Activated T-cell treated with anti-CD3 and anti-CD28 coated beads for 24 hours (primary cell): ENCODE results near the gene TBC1D17.

Experiments used
- DNase-seq: peaks from one replicate; pipeline ENCODE4 v3.0.0-alpha.2; 2020; ENCODE audit warnings: low read depth

TBC1D17 gene

DNA sequence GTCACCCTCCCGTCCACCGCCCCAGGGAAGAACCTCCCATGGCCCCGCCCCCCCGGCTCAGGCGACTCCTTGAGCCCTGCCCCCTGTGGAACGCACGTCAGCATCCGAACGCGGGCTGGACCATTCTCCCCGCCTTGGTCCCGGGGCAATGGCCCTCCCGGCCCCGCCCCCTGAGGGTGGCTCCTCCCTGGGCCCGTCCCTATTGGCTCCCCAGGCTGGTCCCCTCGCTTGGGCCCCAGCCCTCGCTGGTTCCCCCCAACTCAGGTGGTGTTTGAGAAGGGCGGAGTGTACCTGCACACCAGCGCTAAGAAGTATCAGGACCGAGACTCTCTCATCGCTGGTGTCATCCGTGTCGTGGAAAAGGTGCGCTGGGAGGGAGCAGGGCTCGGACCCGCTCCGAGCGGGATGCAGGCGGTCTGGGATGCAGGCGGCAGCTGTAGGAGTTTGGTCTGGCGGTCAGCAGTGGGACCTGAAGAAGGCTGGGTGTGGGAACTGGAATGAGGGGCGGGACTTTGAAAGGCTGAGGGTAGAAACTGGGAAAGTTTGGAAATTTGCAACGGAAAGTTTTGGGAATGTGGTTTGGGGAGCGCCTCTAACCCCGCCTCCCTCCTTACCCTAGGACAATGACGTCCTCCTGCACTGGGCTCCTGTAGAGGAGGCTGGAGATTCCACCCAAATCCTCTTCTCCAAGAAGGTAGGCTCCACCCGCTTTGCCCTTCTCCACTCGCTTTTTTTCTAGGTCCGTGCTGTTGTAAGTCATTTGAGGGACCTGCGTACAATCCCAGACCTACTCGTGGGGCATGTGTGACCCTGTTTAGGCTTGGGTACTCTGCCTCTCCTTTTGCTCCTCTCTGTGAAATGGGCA, 609 bp downstream of the TBC1D17 start:
- DNase-seq: peak; percentile 97

DNA sequence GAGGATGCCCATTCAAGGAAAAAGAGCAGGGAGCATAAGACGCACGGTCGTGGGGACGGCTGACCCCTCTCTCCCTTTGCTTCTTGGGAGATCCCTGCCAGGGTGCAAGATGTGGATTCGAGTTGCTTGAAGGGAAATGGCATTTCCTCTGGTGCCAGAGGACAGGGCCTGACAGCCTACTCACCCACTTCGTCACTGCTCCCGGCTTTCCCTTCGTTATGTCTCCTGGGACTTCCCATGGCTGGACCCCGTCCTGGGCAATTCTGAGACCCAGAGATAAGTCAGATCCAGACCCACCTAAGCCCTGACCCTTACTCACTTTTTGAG, 1.2 kb downstream of the TBC1D17 start:
- DNase-seq: no peak

DNA sequence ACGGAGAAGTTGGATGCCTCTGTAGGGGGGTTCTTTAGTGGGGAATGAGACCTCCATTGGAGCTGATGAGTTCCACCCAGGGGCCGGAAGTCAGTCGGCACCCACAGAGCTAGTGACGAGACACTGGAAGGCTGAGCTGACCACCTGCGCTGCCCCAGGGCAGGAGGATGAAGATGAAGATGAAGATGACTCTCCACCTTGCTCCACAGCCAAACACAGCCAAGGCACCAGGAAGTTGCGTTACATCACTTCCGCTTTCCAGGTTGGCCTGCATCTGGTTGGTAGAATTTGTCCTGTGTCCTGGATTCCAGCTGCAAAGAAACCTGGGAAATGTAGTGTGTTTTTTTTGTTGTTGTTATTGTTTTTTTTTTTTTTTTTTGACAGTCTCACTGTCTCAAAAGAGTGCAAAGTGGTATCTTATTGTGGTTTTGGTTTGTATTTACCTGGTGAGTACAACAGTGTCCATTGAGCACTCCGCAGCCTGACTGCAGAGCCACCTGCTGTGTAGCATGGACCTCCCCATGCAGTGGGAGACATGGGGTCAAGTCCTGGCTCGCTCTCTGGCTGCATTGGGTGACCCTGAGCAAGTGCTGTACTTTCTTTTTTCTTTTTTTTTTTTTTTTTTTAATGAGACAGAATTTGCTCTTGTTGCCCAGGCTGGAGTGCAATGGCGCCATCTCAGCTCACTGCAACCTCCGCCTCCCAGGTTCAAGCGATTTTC, 1.9 kb downstream of the TBC1D17 start:
- DNase-seq: no peak

DNA sequence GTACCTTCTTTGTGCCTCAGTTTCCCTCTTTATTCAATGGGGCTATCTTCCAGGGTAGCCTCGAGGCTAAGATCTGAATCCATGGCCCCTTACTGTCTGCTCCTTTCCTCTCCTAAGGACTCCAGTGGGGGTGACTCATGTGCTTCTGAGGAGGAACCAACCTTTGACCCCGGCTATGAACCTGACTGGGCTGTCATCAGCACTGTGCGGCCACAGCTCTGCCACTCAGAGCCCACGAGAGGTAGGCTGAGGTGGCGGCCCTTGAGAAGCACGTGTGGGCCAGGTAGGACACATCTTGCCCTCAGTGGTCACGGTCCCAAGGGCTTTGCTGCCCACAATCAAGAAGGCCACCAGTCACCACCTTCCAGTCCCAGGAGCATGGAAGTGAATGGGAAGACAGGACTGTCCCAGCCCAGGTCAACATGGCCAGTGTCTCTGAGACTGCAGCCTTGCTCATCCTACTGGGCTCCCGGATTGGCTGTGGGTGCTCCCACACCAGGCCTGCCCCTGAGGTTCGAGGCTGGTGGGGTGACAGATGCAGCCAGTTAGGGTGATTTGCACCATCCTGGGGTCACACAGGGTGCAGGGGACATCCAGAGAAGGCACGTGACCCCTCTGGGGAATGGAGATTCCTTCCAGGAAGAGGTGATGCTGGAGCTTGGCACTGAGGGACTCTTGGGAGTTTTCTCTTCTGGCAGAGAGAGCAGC, 2.8 kb downstream of the TBC1D17 start:
- no peak for DNase-seq

DNA sequence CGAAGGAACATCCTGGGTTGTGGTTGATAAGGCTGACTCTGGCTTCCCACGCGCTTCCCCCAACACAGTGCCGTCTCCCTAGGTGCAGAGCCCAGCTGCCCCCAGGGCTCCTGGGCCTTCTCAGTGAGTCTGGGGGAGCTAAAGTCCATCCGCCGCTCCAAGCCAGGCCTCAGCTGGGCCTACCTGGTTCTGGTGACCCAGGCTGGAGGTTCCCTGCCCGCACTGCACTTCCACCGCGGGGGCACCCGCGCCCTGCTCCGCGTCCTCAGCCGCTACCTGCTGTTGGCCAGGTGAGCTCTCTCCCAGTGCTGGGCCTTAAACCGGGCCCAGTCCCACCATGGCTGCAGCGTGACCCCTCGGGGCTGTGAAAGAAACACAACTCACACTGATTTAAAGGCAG, 3.7 kb downstream of the TBC1D17 start:
- DNase-seq: no peak

DNA sequence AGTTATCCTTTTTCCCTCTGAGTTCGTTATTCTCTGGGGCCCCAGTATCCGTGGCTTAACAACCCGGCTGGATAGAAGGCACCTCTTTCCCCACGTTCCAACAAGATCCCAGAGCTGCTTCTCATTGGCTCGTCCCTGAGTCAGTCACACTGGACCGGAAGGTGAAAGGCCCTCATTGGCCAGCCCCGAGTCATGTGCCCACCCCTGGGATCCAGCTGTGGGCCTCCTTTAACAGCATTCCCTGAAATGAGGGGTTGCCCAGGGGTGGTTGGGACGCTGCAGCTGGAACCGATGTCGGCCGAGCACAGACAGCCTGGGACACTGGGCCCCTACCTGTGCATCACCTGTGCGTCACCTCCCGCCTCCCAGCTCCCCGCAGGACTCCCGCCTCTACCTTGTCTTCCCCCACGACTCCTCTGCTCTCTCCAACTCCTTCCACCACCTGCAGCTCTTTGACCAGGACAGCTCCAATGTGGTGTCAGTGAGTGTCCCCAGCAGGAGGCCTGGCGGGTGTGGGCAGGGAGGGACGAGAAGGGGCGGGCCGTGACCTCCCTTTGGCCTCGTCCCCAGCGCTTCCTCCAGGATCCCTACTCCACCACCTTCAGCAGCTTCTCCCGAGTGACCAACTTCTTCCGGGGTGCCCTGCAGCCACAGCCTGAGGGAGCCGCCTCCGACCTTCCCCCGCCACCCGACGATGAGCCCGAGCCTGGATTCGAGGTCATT, 4.3 kb downstream of the TBC1D17 start:
- no peak for DNase-seq

DNA sequence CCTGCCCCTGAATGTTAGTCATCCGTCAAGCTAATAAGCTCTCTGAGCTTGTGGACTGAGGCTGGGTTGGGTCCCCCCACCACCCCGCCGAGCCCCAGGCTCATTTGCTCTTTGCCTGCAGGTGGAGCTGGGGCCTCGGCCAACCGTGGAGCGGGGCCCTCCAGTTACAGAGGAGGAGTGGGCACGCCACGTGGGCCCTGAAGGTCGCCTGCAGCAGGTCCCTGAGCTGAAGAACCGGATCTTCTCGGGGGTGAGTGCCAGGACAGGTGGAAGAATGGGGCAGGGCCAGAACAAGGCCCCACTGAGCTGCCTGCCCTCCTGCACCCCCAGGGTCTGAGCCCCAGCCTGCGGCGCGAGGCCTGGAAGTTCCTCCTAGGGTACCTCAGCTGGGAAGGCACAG, 5.1 kb downstream of the TBC1D17 start:
- DNase-seq: no peak

DNA sequence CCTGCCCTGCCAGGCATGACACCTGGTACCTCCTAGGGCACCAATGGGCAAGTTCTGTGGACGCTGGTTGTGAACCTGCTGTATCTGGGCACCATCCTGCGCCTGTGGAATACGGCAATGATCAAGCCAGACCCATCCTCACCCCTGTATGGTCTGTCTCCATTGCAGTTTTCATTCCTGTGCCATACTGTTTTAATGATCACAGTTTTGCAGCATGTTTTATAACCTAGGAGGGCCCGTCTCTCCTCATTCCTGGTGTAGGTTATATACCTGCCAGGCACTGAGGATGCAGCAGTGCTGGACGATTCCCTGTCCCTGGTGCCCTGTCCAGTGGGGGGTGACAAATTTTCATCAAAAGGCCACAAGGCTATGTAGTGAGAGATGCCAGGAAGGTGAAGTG, 5.6 kb downstream of the TBC1D17 start:
- no peak for DNase-seq

DNA sequence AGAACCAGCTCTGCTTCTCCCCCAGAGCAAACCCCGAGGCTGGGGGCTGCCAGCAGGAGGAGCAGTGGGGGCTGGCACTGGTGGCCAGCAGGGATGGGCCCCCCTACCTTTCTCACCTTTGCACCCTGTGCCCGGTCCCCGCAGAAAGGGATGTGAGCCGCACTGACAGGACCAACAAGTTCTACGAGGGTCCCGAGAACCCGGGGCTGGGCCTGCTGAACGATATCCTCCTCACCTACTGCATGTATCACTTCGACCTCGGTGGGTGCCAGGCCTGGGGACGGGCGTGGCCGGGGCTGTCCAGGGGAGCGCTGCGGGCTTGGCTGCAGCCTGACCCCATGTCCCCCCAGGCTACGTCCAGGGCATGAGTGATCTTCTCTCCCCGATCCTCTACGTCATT, 6.6 kb downstream of the TBC1D17 start:
- DNase-seq: no peak

DNA sequence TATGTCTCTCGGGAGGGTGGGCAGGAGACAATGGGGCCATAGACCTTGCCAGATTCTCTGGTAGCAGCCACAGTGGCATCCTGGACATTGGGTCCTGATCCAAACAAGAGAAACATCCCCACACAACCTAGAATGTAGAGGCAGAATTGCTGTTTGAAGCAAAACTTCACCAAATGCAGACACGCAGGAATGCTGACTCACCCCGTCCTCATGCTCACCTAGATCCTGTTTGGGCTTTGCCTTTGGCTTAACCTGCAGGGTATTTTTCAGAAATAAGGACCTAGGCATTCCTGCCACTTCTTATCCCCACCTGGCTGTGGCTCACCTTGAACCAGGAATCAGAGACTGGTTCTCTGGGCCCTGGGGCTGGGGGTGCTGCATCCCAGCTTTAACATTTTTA, 7.3 kb downstream of the TBC1D17 start:
- no peak for DNase-seq

DNA sequence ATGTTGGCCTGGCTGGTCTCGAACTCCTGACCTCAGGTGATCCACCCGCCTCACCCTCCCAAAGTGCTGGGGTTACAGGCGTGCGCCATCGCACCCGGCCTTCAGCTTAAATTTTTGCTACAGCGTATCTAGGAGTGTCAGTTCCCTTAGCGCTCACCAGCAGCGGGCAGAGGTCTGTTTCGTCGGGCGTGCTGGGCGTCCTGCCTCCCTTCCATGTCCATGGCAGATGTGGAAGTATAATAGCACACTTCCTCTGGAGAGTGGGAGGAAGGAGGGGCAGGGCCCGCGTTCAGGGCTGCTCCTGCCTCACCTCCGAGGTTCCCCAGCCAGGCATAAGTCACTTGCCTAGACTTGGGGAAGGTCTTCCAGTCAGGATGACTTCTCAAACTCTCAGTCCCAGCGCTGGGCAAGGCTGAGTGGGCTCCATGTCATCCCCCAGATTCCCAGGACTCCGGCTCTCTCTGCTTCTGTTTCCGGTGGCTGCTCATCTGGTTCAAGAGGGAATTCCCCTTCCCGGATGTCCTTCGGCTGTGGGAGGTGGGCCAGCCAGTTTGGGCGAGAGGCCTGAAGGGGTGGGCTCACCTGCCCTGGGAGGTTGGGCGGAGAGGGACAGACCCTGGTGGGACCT, 9.6 kb downstream of the TBC1D17 start:
- no peak for DNase-seq

DNA sequence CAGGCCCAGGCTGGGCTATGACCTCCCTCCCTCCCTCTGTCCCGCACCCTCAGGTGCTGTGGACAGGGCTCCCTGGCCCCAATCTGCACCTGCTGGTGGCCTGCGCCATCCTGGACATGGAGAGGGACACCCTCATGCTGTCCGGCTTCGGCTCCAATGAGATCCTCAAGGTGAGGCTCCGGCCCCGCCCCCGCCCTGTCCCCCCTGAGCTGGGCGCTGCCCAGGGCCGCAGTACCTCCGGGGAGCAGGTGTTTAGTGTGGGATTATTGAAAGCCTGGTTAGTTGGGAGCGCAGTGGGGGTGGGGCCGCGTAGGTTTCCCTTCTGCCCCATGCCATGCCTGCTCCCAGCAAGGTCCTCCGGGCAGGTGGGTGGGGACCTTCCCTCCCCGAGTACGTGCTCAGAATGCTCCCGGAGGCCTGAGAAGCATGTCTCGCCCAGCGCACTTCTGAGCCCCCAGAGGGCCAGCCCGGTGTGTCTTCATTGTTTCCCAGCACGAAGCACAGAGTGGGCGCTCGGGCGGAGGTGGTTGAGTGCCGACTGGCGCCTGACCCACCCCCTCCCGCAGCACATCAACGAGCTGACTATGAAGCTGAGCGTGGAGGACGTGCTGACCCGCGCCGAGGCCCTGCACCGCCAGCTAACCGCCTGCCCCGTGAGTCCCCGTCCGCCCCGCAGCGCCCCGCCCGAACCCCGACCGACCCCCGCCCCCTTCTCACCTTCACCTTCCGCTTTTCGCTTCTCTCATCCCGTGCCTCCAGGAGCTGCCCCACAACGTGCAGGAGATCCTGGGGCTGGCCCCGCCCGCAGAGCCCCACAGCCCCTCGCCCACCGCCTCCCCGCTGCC, 10.4 kb downstream of the TBC1D17 start:
- no peak for DNase-seq

DNA sequence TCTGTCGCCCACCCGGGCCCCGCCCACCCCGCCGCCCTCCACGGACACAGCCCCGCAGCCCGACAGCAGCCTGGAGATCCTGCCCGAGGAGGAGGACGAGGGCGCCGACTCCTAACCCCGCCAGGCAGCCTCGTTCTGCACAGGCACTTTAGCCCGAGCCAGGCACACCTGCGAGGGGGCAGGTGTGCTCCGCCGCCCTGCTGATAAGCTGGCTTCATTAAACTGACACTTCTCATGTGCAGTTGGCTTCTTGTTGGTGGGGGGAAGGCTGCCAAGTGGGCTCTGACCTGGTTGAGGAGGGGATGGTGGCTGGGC, 11.0 kb downstream of the TBC1D17 start:
- no peak for DNase-seq

DNA sequence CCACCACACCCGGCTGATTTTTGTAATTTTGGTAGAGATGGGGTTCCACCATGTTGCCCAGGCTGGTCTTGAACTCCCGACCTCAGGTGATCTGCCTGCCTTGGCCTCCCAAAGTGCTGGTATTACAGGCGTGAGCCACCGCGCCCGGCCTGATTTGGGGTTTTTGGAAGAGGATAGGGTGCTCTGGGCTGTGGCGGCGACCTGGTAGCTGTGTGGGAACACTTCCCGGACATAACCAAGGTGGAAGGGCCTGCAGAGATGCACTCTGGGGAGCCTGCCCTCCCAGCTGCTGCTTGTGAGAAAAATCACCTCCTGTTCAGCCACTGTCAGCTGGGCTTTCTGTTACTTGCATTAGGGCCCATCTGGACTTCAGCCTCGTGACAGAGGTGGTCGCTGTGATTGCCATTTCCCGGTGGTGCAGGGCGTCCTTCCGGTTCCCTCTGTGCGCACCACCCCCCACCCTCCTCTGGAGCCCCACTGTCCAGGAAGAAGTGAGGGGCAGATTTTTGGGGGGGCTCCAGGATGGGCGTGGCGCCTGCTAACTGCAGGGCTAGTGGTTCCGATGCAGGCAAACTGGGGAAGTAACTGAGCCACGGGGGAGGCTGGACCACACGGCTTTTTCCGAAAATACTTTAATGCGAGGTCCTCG, 11.7 kb downstream of the TBC1D17 start:
- DNase-seq: no peak

DNA sequence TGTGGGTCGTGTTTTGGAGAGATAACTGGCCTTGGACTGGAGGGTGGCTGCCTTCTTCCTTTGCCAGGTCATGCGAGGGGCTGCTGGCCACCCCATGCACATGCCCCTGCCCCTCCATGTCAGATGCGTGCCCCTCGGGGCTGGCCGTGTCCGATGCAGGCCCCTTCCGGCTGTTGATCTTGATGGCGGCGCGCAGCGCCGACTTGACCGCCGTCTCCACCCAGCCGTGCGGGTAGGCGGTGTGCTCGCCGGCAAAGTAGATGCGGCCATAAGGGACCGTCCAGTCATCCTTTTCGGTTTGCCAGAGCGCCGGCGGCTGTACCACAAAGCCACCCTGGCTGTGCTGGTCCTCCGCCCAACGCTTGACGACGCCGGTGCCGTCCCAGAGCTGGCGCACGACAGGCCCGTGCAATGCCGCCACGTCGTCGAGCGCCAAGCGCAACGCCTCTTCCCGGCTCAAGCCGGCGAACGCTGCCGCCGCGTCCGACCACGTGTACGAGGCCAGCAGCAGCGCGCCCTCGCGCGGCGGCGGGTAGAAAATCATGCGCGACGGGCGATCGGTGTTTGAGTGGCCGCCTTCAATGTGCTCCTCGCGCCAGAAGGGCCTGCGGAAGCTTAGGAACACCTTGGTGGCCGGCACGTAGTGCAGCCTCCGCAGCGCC, 12.3 kb downstream of the TBC1D17 start:
- DNase-seq: peak; percentile 64

DNA sequence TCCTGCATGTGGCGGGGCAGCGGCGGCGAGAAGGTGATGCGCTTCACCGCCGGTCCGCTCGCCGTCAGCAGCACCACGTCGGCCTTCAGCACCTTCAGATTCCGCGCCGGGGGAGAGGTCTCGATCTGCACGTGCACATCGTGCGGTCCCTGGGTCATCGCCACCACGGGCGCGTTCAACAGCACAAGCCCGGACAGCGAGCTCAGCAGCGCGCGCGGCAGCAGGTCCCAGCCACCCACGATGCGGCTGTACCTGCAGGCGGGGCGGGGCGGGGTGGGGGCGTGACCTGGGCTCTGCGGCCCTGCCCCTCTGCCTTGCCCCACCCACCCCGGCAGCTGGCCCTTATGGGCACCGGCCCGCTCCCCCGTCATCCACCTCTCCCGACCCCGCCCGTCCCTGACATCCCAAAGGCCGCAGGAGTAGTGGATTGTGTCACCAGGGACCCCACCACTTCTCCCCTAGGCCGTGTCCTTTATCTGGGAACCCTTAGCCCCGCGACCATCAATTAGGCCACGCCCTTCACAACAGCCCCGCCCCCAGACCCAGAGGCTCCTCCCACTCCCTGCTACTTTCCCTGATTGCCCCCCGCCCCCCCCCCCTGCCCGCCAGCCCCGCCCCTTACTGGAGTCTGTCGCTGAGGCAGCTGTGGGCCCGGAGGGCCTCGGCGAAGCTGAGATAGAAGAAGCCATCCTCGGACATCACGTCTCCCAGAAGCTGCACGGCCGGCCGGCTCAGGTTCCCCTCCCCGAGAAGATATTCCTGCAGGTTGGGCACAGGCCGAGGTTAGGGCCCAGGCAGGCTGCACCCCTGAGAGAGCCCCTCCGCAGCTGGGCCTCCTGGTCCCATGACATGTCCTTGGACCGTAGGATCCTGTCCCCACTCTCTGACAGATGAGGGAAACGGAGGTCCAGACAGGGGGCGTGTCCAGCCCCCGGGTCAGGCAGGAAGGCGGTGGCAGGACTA, 13.1 kb downstream of the TBC1D17 start:
- peak; percentile 55 for DNase-seq

DNA sequence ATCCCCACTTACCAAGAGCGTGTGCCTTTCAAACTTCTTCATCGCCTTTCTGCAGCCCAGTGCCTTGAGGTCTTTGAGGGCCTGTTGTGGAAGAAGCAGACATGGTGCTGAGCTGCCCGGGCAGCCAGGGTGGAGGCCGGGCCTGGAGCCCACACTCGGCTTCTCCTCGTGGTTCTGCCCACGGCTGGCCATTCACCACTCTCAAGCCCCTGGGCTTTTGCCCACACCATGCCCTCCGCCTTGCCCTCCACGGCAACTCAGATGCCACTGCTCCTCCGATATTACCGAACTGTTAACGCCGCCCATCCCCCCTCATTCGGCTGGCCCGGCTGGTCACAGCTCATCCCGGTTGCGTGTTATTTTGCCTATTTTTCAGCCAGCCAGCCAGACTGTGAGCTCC, 13.9 kb downstream of the TBC1D17 start:
- DNase-seq: no peak

DNA sequence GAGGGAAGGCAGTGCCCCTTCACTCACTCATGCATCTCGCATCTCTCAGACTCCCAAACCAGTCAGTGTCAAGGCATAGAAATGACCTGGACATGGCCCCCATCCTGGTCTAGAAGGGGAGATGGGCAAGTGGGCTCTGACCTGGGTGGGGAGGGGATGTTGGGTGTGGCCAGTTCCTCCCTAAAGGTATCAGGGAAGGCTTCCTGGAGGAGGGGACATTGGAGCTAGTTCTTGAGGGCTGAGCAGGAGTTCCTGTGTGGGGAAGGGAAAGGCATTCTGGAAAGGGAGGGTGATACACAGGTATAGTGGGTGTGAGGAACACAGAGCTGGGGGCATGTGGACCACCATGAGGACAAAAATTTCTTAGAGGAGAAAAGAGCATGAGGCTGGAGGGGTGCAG, 15.2 kb downstream of the TBC1D17 start:
- DNase-seq: no peak
